Measurements from ENCODE around the gene PRRG1.

PRRG1 gene

GRCh38 chrX:37504991-37505390 is 155.8 kb downstream of the PRRG1 start:
- Histone ChIP-seq H4K20me1 (ENCODE audit: insufficient read depth, low read length) (no peaks in the 10 kb centered on the region), H3K9ac (ENCODE audit: low read length) (no peak overlapping the region), H3K4me3 (ENCODE audit: low read length) (no peak overlapping the region), H3K4me2 (ENCODE audit: low read length) (no peak overlapping the region), H3K79me2 (ENCODE audit: low read length) (no peaks in the 10 kb centered on the region), H3K9me3 (ENCODE audit: insufficient read depth, low read length) (no peaks in the 10 kb centered on the region), H2AFZ (ENCODE audit: low read depth, low read length) (no peak overlapping the region), H3K36me3 (replicated peaks; ENCODE audit: low read depth, low read length) (no peaks in the 10 kb centered on the region), H3K27me3 (ENCODE audit: low read depth, low read length) (no peaks in the 10 kb centered on the region), H3K4me1 (ENCODE audit: low read length) (no peaks in the 10 kb centered on the region), H3K27ac (ENCODE audit: low read length) (no peak overlapping the region)
- TF ChIP-seq EZH2phosphoT487 (IDR thresholded peaks at IDR 0.05; ENCODE audit: low read depth) (no peak), CTCF (IDR thresholded peaks at IDR 0.05; ENCODE audit: low read depth, low read length) (no peak)
